Measurements from ENCODE around the gene RALGAPA2.

DNA sequence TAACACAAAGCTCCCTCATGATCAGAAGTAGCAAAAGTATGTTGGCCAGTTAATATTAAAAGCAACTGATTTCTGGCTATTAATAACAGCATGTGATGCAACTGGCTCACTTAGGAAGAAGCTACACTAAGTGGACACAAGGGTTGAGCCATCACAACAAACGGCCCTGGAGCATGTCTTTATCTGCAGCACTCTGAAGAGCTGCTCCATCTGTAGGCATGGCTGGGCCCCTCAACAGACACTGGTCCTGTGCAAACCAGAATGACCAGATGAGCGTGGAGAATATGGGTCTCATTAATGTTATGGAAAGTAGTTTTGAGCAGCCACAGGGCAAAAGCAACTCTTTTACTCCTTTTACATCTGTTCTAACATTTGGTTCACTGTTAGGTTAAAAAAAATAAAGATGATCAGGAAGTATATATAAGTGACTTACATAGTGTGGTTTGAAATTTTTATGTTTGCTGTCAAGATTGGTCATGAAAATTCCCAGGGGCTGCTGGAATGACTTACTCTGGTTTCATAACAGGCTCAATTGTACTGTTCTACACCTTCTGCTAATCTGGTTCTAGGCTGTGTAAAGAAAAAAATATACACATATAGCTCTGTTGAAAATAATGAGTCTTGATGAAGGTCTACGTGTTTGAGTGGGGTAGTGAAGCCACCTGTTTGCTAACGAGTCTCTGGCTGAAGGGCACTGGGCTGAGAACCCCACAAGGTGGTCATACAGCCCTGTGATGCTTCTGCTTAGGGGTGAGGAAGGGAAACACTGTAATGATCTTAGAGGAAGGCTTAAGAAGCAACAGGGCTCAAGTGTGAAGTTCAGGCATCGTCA, 286.4 kb downstream of the RALGAPA2 start:
- TF ChIP-seq SUZ12 (IDR thresholded peaks at IDR 0.05; ENCODE audit: extremely low read depth, insufficient read depth, insufficient read length) (no peak), ZNF274 (IDR thresholded peaks at IDR 0.05; ENCODE audit: low read depth, low read length) (no peak), YY1 (IDR thresholded peaks at IDR 0.05; ENCODE audit: insufficient read depth, insufficient read length) (no peak)

Measured in NT2/D1 (cell line).